Medulla oblongata (tissue), 1 donor: ENCODE results near the gene MATR3.
"Not testable (repeated sequence)": the region's sequence is repeated elsewhere in the genome, so short reads cannot be mapped to it uniquely, and the experiment has no call there.

Experiments
- DNase-seq: peaks from one replicate; pipeline ENCODE4 v3.0.0-alpha.2; 2015; ENCODE audit errors: extremely low spot score

Gene MATR3, protein sequence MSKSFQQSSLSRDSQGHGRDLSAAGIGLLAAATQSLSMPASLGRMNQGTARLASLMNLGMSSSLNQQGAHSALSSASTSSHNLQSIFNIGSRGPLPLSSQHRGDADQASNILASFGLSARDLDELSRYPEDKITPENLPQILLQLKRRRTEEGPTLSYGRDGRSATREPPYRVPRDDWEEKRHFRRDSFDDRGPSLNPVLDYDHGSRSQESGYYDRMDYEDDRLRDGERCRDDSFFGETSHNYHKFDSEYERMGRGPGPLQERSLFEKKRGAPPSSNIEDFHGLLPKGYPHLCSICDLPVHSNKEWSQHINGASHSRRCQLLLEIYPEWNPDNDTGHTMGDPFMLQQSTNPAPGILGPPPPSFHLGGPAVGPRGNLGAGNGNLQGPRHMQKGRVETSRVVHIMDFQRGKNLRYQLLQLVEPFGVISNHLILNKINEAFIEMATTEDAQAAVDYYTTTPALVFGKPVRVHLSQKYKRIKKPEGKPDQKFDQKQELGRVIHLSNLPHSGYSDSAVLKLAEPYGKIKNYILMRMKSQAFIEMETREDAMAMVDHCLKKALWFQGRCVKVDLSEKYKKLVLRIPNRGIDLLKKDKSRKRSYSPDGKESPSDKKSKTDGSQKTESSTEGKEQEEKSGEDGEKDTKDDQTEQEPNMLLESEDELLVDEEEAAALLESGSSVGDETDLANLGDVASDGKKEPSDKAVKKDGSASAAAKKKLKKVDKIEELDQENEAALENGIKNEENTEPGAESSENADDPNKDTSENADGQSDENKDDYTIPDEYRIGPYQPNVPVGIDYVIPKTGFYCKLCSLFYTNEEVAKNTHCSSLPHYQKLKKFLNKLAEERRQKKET

GRCh38 chr5:139293507-139294373 is at the start of gene MATR3:
TSS of gene MATR3 (plus strand) at chr5:139293740. CDS start at chr5:139307416, 13,676 bp downstream.
- peak; percentile 95 for DNase-seq

DNA sequence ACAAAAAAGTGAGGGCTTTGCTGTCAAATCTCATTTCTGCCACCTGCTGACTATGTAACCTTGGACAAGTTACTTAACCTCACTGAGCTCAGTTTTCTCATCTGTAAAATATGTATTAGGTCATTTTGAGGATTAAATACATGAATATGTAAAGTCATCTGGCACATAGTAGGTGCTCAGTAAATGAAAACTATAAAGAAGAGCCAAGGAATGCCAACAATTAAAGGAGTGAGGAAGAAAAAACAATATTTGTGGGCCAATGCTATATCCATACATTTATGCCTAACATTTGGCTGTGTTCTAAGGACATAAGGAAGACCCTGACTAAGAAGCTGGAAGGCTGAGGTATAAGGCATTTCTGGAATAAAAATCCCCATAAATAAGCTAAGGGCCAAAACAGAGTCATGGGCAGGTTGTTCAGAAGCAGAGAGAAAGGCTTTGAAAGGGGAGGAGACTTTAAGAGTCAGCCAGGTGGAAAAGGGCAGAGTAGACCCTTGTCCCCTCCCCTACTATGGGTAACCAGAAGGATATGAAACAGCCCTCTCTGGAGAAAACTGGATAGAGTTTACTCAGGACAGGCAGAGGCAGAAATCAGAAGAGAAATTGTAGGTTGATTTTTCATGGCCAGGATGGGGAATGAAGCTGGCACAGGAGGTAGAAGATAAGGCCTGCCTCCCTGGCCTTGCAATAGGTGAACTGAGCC is 47.8 kb upstream of the MATR3 start:
- DNase-seq, result no peak

DNA sequence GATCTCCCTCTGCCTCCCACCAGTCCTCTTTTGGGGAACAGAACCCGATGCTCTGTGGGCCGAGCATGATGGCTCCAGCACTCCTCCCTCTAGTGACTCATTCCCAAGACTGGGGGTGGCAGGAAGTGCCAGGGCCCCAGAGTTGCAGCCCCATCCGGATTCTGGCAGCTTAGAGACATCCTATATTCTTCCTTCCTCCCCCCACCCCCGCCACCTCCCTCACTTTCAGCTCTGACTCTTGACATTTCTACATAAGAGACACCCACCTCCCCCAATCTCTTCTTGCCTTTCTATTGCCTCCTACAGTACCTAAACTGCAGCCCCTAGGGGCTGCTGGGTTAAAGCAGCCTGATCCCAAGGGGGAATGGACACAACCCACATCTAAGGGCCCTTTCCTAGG is 47.1 kb upstream of the MATR3 start:
- no peak for DNase-seq

DNA sequence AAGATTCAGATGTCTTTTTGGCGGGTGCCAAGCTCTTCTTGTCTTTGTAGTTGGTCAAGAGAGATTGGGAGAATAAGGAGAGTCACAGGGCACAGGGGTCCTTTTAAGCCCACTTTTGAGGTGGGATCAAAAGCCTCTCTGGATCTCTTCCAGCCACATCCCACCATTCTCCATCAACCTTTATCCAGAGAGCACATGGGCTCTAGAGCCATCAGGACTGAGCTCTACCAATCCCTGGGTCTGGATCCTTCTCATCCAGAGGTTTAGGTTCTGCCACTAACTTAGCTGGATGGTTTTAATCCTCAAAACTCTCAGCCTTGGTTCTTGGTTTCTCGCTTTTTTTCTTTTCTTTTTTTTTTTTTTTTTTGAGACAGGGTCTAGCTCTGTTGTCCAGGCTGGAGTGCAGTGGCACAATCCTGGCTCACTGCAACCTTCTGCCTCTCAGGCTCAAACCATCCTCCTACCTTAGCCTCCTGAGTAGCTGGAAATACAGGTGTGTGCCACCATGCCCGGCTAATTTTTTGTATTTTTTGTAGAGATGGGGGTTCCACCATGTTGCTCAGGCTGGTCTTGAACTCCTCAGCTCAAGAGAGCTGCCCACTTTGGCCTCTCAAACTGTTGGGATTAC is 44.6 kb upstream of the MATR3 start:
- no peak for DNase-seq

DNA sequence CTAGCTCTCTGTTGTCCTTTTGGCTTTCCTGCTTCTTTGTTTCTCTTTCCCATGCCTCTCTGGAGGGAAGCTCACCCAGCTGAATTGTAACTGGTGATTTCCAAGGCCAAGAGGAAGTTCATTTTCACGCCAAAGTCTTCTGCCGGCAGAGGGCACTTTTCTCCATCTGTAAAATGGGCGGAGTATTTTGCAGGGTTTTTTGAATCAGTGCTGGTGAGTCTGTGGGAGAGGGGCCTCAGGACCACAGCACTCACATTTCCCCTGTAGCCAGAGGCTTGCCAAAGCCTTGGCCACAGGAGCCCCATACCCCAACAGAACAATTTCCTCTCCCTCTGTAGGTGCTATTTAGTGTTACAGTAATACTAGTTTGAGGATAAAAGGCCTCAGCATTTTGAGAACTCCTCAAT is 42.3 kb upstream of the MATR3 start:
- no peak for DNase-seq

DNA sequence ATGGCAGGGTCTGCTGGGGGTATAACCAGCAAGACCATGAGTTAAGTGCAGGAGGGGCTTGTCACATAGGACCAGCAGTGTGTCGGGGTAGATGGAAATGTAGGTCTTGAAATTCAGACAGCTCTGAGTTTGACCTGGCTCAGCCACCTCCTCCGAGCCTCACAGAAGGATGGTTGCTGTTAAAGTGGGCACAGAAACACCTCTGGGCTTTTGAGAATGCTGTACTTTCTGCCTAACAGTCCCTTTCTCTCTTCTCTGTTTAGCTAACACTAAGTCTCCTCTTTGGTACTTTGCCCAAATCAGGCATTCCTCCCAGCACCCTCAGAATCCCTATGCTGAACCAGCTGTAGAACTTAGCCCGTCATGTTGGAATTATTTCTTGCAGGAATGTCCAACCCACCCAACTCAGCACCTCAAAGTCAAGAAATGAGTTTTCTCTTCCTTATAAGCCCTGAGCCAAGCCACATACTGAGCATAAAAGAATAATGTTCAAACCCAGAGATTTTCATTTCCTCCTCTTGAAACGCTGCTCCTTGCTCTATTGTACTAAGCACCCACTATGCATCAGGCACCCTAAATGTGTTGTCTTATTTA is 41.7 kb upstream of the MATR3 start:
- DNase-seq, result no peak

DNA sequence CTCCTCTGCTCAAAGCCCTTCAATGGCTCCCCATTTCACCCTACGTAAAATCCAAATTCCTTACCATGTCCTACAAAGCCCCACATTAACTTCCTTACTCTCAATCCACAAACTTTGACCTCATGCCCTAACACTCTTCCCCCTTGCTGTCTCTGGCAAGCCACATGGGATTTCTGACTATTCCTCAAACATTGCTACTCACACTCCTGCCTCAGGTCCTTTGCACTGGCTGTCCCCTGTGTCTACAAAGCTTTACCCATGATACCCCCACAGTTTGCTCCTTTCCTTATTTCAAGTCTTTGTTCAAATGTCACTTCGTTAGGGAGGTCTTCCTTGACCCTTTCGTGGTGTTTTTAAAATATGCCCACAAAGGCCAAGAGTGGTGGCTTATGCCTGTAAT is 40.4 kb upstream of the MATR3 start:
- no peak for DNase-seq

GRCh38 chr5:139256820-139257219 is 36.7 kb upstream of the MATR3 start:
- DNase-seq, result no peak

- DNase-seq, result no peak
Measured at GRCh38 chr5:139262059-139262741, 31.3 kb upstream of the MATR3 start.

GRCh38 chr5:139262742-139263445 is 30.6 kb upstream of the MATR3 start:
- DNase-seq, result peak; percentile 97

GRCh38 chr5:139263536-139263935 is 30.0 kb upstream of the MATR3 start:
- no peak for DNase-seq

DNA sequence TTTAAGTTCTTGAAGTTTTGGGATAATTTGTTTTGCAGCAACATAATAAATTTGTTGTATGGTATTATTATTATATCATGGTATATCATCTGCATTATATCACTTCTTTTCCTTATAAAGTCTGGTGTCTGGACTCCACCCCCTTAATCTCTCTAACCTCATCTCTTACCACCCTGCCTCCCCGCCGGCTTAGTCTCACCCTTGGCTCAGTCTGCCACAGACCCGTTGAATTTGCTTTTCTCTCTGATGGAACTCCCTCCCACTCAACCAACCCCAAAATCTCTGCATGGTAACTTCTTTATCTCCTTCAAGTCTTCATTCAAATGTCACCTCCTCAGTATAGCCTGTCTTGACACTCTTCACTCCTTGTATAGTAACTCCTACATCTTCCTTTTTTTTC is 29.6 kb upstream of the MATR3 start:
- DNase-seq, result no peak

DNA sequence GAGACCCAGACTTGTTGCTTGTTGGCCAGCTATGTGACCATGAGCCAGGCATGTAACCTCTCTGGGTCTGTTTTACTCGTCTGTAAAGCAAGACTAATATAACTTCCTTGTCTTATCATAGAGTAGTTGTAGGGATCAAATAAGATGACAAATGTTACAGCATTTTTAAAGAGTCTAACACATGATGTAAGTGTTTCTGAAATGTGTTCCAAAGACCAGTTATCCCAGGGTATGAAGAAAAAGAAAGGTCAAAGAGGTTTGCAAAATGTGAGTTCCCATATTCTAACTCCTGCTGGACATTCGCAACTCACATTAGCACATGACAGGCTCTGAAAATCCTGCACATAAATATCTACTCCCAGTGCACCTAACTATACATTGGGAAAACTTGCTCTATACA is 28.5 kb upstream of the MATR3 start:
- no peak for DNase-seq

GRCh38 chr5:139266236-139266635 is 27.3 kb upstream of the MATR3 start:
- no peak for DNase-seq

DNA sequence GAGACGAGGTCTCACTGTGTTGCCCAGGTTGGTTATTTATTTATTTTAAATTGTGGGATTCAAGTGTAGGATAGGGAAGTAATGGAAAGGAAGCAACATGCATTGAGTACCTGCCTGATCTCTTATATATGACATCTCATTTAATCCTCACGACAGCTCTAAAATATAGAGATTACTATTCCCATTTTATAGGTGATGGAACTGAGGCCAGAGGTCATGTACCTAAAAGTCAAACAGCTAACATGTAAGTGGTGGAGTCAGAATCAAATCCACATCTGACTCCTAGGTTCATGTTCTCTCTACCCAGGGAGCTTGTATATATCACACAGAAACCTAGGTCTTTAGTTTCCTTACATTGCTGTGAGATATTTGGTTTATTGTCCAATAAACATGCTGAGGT is 26.1 kb upstream of the MATR3 start:
- no peak for DNase-seq

- DNase-seq, result peak; percentile 81
Measured at GRCh38 chr5:139268364-139269202, 25.0 kb upstream of the MATR3 start.

DNA sequence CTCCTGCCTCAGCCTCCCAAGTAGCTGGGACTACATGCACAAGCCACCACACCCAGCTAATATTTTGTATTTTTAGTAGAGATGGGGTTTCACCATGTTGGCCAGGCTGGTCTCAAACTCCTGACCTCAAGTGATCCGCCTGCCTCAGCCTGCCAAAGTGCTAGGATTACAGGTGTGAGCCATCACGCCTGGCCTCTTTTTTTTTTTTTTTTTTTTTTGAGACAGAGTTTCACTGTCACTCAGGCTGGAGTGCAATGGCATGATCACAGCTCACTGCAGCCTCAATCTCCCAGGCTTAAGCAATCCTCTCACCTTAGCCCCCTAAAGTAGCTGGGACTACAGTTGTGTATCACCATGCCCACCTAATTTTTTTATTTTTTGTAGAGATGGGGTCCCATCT is 22.8 kb upstream of the MATR3 start:
- not testable (repeated sequence) for DNase-seq
